HG02973 (cell line): ENCODE measurements around the gene MFSD1.

Experiments
- ATAC-seq: cut with Tn5 transposase; IDR thresholded peaks from one replicate; pipeline ENCODE4 v1.9.1; 2021; ENCODE audit warnings: moderate library complexity; ENCODE audit not compliant: unreplicated experiment

The MFSD1 gene

GRCh38 chr3:158864492-158864891 lies 62.6 kb downstream of the MFSD1 start:
- no peak for ATAC-seq

DNA sequence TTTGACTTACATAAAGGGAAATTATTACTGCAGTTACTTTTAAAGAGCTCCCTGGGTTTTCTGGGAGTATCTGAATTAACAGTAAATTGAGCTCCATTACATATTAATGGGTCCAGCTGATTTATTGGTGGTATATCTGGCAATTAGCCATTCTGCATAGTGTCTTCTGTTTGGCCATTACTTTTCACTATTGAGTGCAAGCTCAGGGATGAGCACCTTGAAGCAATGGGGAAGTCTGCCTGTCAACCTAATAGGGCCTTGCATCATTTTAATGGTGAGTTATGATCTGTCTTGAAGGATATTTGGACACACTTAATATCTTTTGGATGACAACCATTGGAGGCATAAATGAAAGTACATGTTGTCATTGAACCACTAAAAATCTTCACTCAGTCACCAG lies 73.8 kb downstream of the MFSD1 start:
- ATAC-seq: no peak
